Measurements from ENCODE around the gene LRPPRC.
A peak's percentile ranks its signal among the peaks of the same experiment; 100 is the strongest.
"Not testable (repeated sequence)": the region's sequence is repeated elsewhere in the genome, so short reads cannot be mapped to it uniquely, and the experiment has no call there.

Gene LRPPRC

DNA sequence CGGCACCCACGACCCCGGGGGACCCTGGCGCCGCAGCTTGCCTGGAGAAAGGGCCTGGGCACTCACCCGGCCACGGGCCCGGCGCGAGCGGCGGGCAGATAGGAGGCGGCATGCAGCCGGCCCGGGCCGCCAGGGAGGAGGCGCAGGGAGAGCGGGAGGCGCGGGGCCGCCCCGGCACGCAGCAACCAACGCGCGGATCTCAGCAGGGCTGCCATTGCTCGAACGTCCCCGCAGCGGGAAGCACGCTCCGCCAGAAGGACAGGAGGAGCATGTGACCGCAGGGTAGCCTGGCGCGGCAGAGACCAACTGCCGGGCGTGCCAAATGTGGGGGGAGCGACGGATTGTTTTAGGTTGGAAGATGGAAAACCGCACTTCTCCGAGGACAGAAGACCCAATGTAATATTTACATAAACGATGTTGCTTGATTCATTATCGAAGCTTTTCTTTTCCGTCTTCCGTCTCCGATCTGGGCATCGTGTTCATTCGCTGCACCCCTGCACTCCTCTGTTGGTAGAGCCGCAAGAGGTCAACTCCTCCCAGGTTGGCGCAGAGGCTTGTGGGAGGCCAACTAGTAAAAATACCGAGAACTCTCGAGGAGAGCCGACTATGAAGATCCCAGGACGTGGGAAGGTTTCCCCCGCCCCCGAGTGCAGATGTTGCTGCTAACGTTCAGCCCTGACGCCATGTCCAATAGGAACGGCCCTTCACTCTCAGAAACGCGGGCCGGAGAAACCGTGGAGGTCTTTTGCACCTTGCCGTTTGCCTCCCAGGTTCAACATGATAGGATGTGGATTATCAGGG is at the start of gene LRPPRC:
Gene LRPPRC, minus strand, starts transcription at position 257 of the 801 bp plus-strand sequence. Its CDS starts 42 bp downstream, at position 215.
- DNase-seq (ENCODE audit: low read depth): peak; percentile 79

DNA sequence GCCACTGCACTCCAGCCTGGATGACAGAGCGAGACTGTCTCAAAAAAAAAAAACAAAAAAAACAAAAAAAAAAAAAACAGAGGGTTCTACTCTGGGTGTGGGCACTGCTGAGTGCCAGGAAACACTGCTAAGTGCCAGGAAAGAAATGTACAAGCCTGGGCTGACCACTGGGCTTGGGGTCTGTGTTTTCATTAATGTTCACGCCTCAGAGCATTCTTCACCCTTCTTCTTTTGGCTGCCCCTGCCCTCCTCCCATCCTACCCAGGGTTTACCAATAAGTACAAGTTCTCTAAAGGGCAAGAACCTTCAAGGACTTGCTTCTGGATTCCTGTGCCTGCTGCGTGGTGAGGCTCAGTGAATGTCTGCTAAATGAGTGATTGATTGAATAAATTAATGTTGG is 49.3 kb upstream of the LRPPRC start:
- no peak for DNase-seq (ENCODE audit: low read depth)

DNA sequence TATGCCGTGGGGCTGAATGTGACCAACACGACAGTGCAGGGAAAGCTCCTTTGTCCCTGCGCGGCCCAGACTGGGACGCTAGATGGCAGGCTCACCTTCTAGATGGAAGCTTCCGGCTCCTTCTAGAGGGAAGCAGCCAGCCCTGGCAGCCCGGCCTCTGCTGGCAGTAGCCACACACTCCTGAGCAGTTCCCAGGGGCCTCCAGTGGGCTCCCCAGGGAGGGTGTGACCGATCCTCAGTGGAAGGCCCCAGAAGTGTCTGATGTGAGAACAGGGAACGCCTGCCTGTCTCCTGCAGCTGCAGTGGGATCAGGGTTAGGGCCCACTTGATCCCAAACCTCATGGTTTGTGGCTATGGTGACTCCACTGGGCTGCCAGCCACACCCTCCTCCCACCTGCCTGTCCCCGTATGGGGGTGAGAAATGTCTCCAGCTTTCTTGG is 48.5 kb upstream of the LRPPRC start:
- peak; percentile 56 for DNase-seq (ENCODE audit: low read depth)

DNA sequence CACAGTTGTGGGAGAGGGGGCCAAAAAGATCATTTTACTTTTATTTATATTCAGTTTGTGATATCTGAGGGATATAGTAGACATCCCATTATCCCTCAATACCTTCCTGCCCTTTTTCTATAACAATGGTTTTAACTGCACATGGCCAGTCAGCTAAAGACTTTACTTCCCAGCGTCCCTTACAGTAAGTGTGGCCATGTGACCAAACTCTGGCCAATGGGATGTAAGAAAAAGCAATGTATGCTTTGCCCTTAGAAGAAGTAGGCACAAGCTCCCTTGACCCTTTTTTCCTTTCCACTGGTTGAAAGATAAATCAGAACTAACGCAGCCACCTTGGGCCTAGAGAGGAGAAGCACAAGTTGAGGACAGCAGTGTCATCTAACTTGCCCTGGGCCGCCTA is 44.6 kb upstream of the LRPPRC start:
- no peak for DNase-seq (ENCODE audit: low read depth)

DNA sequence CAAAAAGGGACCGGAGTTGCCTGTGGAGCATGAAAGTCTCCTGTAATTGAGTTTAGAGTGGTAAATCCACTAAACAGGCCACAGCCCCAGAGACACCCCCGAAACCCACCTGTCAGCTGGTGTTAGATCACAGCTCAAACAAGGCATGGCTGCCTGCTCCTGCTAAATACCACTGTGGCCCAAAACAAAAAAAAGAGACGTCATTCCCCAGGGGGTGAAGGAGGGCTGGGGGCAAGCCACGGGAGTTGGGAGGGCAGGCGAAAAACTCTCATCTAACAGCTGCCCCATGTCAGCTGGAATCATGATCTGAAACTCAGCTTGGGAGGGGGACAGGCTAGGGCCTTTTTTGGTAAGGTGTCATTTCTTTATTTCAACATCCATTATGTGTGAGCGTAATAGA is 42.5 kb upstream of the LRPPRC start:
- DNase-seq (ENCODE audit: low read depth): no peak

DNA sequence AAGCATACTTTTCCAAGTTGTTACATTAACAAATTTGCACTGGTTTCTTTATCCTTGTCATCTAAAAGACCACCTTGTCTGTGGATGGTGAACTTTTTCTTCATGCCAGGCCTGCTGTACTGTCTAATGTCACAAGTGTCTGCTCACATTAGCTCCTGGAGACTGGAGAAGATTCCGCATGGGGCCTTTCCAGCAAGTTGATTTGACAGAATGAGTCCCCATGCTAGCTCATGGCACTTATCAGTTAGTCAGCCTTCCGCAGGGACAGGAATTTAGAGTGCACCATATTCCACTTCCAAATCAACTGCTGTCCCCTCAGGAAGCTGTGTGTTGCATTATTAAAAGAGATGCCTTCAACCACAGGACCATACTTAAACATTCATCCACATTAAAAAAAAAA is 41.4 kb upstream of the LRPPRC start:
- DNase-seq (ENCODE audit: low read depth): no peak

DNA sequence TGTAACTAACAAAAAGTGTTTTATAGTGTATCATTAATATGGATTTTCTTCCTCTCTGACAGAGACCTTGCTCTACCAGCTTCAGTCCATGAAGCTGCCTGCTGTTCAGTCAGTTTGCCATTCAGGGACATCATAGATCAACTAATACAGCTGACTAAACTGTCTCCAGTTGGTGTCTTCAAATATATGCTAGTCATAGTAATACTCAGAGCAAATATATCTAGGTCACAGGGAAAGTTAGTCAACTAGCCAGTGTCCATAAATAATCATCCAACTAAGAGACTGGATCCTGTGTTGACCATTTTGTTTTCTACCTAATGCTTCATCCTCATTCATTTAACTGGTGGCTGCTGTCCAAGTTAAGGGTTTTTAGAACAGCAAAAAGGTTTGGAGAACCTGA is 38.2 kb upstream of the LRPPRC start:
- DNase-seq (ENCODE audit: low read depth): no peak

DNA sequence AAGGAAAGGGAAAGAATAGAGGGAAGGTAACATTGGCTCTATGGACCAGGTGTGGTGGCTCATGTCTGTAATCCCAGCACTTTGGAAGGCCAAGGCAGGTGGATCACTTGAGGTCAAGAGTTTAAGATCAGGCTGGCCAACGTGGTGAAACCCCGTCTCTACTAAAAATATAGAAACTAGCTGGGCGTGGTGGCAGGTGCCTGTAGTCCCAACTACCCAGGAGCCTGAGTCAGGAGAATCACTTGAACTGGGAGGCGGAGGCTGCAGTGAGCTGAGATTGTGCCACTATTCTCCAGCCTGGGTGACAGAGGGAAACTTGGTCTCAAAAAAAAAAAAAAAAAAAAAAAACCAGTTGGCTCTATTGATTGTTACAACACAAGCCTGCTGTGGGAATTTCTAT is 31.3 kb upstream of the LRPPRC start:
- not testable (repeated sequence) for DNase-seq (ENCODE audit: low read depth)

DNA sequence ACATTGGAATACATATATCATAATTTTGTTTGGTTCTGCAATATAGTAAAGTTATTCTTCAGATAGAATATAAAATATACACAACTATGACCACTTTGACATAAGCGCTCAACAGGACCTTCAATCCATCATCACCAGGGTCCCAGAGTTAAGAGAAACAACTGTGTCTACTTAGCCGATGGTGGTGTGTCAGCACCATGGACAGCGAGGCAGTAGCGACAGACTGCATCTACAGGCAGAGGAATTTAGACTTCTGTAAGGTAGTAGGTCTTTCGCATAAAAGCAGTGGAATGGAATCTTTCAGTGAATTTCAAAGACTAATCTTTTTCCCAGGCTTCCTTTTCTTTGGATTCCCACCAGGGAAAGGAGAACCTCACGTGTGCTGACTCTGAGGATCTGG is 20.5 kb upstream of the LRPPRC start:
- no peak for DNase-seq (ENCODE audit: low read depth)

DNA sequence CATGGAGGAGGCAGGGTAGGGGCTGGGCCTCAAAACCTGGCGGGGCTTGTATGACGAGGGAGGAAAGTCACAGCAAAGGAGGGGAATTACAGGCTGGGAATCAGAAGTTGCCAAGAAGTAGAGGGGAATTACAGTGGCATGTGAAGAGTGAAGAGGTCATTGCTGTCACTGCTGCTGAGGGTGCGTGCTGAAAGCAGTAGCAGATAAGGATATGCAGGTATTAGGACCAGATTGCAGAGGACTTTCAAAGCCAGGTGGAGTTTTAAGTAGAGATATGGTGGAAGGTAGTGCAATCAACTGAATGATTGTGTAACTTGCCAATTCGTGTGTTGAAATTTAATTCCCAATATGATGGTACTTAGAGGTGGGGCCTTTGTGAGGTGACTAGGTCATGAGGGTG is 19.4 kb upstream of the LRPPRC start:
- DNase-seq (ENCODE audit: low read depth): no peak

DNA sequence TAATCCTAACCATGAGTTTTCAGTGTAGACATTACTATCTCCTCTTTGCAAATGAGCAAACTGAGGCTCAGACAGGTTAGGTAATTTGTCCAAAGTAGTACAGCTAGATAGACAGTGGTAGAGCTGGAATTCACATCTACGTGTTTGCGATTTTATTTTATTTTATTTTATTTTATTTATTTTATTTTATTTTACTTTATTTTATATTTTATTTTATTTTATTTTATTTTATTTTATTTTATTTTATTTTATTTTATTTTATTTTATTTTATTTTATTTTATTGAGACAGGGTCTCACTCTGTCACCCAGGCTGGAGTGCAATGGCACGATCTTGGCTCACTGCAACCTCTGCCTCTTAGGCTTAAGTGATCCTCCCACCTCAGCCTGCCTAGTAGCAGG is 17.4 kb upstream of the LRPPRC start:
- not testable (repeated sequence) for DNase-seq (ENCODE audit: low read depth)

DNA sequence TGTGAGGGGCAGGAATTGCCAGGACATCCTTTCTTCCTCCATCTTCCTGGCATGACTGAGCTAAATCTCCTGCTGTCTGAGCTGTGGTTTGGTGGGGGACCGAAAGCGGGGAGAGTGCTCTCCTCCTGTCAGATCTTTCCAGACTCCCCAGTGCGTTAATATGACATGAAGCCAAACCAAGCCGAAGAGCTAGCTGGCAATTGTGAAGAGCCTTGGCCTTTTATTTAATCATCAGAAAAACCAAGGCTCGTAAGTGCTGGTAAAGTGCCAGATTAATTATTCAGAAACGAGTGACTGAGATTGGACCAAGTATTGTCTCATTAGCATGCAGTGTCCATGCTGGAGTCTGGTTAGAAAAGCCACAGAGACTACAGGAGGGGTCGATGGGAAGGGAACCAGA is 14.5 kb upstream of the LRPPRC start:
- DNase-seq (ENCODE audit: low read depth): no peak

DNA sequence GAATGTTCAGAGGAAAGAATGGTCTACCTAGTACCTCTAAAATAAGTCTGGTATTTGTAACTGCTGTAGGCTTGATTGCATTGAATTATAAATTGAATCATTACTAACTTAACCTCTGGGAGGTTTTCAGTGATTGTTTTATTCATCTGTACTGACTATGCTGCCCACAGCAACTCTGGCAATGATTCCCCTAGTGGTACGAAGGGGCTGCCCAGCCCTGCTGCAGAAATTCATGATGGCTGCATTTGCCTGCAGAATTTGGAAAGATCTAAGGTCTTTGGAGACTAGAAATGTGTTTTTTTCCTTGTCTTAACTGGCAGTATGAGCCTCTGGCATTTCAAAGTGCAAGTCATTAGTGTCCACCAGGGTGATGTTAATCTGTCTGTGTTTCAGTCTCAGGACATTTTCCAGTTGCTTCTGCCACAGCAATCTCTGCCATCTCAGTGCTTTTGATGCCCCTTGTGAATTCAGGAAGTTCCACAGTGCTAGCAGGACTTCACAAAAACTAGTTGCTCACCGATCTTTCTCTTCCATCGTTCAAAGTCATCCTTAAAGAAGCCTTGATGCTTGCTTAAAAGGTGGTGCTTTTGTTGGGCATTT is 13.4 kb upstream of the LRPPRC start:
- no peak for DNase-seq (ENCODE audit: low read depth)

DNA sequence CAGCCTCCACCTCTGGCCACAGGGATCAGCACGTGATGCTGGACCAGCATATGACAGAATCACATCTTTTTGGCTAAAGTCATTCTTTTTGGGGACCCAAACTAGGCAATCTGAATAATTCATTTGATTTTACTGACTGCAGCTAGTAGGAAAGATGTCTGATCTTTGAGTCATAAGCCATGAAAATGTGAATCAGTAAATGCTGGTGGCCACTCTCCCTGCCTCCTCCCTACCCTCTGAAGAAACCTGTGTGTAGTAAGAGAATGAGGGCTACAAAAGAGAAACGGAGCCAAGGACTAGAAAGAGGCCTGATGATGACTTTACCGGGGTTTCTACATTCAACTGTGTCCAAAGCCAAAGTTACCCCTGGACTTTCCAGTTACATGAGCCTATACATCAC is 10.1 kb upstream of the LRPPRC start:
- DNase-seq (ENCODE audit: low read depth): no peak

DNA sequence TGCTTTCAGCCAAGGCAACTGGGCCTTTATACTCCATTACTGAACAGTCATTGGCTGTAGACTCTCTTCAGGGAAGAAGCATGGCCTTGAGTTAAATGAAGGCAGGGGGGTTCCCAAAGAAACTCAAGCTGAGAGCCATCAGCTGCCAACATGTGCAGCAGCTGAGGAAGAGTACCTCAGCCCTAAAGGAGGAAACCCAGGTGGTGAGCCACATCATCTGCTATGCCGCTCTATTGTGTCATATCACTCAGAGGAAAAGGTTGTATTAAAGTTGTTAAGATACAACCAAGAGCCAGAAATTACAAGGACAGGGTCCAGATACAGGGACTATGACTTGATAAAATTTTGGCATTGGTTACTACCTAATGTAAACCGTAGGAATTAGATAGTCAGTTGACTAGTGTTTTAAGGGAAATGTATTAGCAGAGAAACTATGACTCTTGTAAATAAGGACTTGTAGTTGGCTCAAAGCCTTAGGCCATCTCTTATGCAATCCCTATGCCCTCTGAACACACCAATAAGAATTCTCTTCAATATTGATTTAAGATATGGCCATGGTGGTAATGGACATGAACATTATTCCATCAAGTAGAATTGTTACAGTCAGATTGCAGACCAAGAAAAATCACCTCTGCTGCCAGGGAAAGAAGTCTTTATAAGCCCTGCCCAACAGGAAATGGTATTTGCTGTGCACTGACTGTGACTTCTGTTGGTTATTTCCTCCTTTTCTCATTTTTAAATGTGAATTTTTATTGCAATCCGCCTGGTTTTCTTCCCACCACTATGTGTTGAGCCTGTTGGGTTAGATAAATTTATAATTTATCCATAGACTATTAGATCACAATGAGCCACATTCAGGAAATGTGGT is 9.2 kb upstream of the LRPPRC start:
- DNase-seq (ENCODE audit: low read depth): no peak

DNA sequence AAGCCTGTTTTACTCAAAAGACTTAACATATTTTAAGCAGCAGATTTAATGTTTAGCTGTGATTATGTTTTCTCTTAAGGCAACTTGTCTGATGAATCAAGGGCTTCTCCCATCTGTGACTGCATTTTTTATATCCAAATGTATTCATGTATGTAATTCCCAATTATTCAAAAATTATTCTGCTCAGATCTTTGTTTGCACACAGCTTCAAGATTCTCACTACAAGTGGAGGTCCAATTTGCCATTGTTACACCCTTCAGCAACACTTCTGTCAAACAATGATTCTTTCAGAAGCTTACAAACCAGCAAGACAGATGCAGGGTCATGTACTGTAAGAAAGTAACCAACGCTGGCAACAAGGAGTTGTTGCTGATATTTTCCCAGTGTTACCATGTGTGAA is 5.9 kb upstream of the LRPPRC start:
- DNase-seq (ENCODE audit: low read depth): no peak

DNA sequence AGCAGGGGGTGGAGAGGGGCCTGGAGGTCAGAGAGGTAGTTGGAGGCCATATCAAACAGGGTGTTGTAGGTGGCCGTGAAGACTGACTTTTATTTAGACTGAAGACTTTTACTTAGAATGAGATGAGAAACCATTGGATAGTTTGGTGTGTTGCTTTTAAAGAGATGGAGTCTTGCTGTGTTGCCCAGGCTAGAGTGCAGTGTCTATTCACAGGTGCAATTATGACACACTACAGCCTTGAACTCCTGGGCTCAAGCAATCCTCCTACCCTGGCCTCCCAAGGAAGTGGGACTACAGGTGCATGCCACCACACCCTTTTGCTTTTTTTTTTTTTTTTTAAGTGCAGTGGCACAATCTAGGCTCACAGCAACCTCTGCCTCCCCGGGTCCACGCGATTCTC is 2.5 kb upstream of the LRPPRC start:
- no peak for DNase-seq (ENCODE audit: low read depth)

DNA sequence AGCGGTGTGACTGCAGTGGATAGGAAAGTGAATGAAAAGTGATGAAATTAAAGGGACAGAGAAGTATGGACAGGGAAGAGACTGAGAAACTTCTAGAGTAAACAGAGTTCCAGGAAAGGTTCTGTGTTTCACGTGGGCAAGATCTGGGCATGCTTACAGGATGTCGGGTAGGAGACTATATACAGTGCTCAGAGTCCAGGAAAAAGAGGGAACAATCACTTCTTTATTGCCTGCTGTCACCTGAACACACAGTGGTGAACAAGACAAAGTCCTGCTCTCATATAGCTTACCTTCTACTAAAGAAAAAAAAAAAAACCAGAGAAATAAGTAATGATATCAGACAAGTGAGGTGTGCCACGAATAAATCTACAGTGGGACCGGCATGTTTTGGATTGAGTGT is 2.4 kb downstream of the LRPPRC start:
- no peak for DNase-seq (ENCODE audit: low read depth)

DNA sequence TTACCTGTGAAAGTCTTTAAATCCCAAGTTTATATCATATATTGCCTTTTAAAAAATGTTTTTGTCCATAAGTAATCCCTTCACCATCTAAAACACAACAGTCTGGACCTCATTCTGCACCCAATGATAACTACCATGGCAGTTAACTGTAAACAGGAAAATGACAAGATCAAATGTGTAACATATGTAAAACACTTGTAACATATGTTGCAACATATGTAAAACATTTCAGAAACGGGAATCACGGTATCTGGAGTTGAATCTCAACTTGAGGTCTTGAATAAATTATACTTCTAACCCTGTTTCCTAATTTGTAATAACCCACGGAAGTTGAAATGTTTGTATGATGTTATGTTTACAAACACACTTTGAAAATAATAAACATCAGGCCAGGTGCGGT is 6.2 kb downstream of the LRPPRC start:
- DNase-seq (ENCODE audit: low read depth): no peak

DNA sequence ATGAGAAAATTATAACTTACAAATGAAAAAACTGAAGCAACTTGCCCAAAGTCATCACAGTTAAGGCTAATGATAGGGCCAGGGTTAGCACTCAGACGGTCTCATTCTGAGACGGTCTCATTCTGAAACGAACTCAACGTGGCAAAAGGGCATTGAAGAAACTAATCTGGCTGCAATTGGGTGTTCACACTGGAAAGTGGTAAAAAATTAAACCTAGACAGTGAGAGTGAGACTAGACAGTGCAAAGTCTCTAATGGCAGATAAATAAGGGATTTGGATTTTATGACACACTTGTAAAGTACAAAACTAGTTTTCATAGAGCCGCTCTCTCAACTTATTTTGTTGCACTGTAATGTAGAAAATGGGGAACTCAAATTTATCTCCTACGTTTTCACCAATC is 9.2 kb downstream of the LRPPRC start:
- no peak for DNase-seq (ENCODE audit: low read depth)

DNA sequence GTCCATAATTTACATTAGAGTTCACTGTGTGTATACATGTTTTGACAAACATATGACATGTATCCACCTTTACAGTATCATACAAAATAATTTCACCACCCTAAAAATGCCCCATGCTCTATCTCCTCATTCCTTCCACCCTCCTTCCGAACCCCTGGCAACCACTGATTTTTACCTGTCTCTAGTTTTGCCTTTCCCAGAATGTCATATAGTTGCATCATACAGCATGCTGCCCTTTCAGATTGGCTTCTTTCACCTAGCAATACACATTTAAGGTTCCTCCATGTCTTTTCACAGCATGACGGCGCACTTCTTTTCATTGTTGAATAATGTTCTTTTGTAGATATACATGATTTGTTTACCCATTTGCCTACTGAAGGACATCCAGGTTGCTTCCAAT is 10.4 kb downstream of the LRPPRC start:
- DNase-seq (ENCODE audit: low read depth): no peak

DNA sequence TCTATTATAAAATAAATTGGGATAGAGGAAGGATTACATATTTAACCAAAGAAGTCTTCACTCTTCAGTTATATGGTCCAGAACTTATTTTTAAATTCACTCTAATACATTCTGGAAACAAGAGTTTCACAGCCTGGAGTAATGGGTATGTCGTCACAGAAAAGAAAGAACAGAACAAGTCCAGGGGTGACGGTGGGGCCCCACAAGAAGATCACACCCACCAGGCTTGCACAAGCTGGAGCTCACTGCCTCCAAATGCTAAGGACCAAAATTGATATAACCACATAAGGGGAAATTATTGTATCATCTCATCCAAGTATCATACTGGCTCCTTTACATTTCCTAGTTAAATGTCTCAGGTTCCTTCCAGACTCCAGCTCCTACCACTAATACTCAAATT is 11.3 kb downstream of the LRPPRC start:
- no peak for DNase-seq (ENCODE audit: low read depth)

DNA sequence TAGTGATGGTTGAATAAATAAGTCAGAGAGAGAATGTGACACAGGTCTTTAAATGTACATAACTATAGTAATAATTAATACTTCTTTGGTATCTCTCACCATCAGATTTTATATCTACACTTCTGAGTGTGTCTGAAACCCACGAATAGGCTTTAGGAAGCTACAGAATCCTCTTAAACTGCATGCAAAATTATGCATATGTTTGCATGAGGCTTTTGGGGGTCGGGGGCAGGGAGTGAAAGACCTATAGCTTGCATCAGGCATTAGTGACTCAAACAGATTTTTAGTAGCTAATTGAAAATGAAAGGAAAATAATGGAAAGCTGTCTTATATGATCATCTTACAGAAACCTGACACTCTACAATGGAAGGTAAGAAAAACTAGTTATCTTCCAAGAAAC is 14.9 kb downstream of the LRPPRC start:
- DNase-seq (ENCODE audit: low read depth): no peak

Measured in stimulated activated CD8-positive, alpha-beta memory T cell treated with anti-CD3 and anti-CD28 coated beads, Interleukin-12 subunit alpha, Interleukin-12 subunit beta, amount 100 ng/mL, for 1 hour (primary cell).